Progenitor cell of endocrine pancreas (in vitro differentiated cells): ENCODE data around the gene PPP3R1. TPM values are rescaled to one million over a fixed set of nuclear protein-coding genes. Genes with fewer than 3 reads are reported as not detected.
A peak's percentile ranks its signal among the peaks of the same experiment; 100 is the strongest.

ENCODE experiments used
- DNase-seq: peaks from one replicate; pipeline ENCODE4 v3.0.0; 2021; ENCODE audit warnings: low spot score; ENCODE audit not compliant: unreplicated experiment
- H3K27ac Mint-ChIP-seq: 2 replicates; pipeline ENCODE4 v1.8.0; 2021; ENCODE audit warnings: mild to moderate bottlenecking, moderate library complexity, mixed read lengths
- H3K27me3 Mint-ChIP-seq: 2 replicates; pipeline ENCODE4 v1.8.0; 2021; ENCODE audit warnings: mixed read lengths
- H3K36me3 Mint-ChIP-seq: 2 replicates; pipeline ENCODE4 v1.8.0; 2022; ENCODE audit warnings: mixed read lengths; ENCODE audit not compliant: insufficient read depth
- H3K4me1 Mint-ChIP-seq: 2 replicates; pipeline ENCODE4 v1.8.0; 2021; ENCODE audit warnings: low read depth, mixed read lengths
- H3K4me3 Mint-ChIP-seq: 2 replicates; pipeline ENCODE4 v1.8.0; 2021; ENCODE audit warnings: low read depth, mild to moderate bottlenecking, moderate library complexity, mixed read lengths
- H3K9me3 Mint-ChIP-seq: 2 replicates; pipeline ENCODE4 v1.8.0; 2021; ENCODE audit warnings: low read depth, mixed read lengths
- CTCF ChIP-seq: fragments of 200-600 bp; sonication (generic); IDR thresholded peaks from one replicate; pipeline ENCODE4 v1.5.0; 2021; ENCODE audit warnings: antibody characterized with exemption, mild to moderate bottlenecking; ENCODE audit not compliant: unreplicated experiment
- total RNA-seq: library from RNA; stranded (reverse); gene quantifications from 2 replicates; pipeline ENCODE4 v1.2.1, GENCODE V29; 2021

The PPP3R1 gene
- total RNA-seq, 1 donor from 2014 or later: 48.5 TPM

GRCh38 chr2:68167186-68167585, 85.1 kb downstream of the PPP3R1 start:
- TF ChIP-seq CTCF: no peak
- H3K9me3 Mint-ChIP-seq: no peaks in the 10 kb centered on the region
- H3K27me3 Mint-ChIP-seq: no peaks in the 10 kb centered on the region
- peak overlapping the region; percentile 14 for H3K27ac Mint-ChIP-seq
- DNase-seq: no peak
- H3K4me1 Mint-ChIP-seq: peaks cover 3% of the 10 kb centered on the region
- peaks cover 7% of the 10 kb centered on the region for H3K36me3 Mint-ChIP-seq
- no peak overlapping the region for H3K4me3 Mint-ChIP-seq

- Mint-ChIP-seq H3K27ac (no peak overlapping the region), H3K27me3 (no peaks in the 10 kb centered on the region), H3K9me3 (no peaks in the 10 kb centered on the region), H3K4me3 (no peak overlapping the region), H3K4me1 (peaks cover 4% of the 10 kb centered on the region), H3K36me3 (peaks cover 14% of the 10 kb centered on the region)
- TF ChIP-seq CTCF: no peak
- DNase-seq: no peak
Observed at GRCh38 chr2:68163641-68164040, 88.7 kb downstream of the PPP3R1 start.

- peak overlapping the region; percentile 100 for H3K27ac Mint-ChIP-seq
- TF ChIP-seq CTCF: no peak
- DNase-seq: no peak
- H3K4me1 Mint-ChIP-seq: peaks cover 14% of the 10 kb centered on the region
- peak overlapping the region; percentile 93 for H3K4me3 Mint-ChIP-seq
- no peaks in the 10 kb centered on the region for H3K9me3 Mint-ChIP-seq
- H3K27me3 Mint-ChIP-seq: no peaks in the 10 kb centered on the region
- peaks cover 10% of the 10 kb centered on the region for H3K36me3 Mint-ChIP-seq
Observed at GRCh38 chr2:68158134-68158447, 94.2 kb downstream of the PPP3R1 start.

GRCh38 chr2:68157402-68158133, 94.8 kb downstream of the PPP3R1 start, which contains the start of gene PNO1:
PNO1 (plus strand) TSS chr2:68157888; CDS start chr2:68157935, 47 bp downstream.
- H3K36me3 Mint-ChIP-seq: peaks cover 10% of the 10 kb centered on the region
- peak; percentile 15 for TF ChIP-seq CTCF
- peaks cover 14% of the 10 kb centered on the region for H3K4me1 Mint-ChIP-seq
- peak; percentile 89 for DNase-seq
- peak within 1 kb of the TSS; percentile 100 for H3K27ac Mint-ChIP-seq
- H3K9me3 Mint-ChIP-seq: no peaks in the 10 kb centered on the region
- H3K4me3 Mint-ChIP-seq: peak within 1 kb of the TSS; percentile 93
- no peaks in the 10 kb centered on the region for H3K27me3 Mint-ChIP-seq

GRCh38 chr2:68157002-68157401, 95.3 kb downstream of the PPP3R1 start:
- Mint-ChIP-seq H3K27ac (peak overlapping the region; percentile 100), H3K36me3 (peaks cover 5% of the 10 kb centered on the region), H3K27me3 (no peaks in the 10 kb centered on the region), H3K4me1 (peaks cover 14% of the 10 kb centered on the region), H3K4me3 (peak overlapping the region; percentile 93), H3K9me3 (no peaks in the 10 kb centered on the region)
- peak; percentile 26 for DNase-seq
- TF ChIP-seq CTCF: no peak
